ENCODE results near the gene C6orf120. TPM values are rescaled to one million over a fixed set of nuclear protein-coding genes. Genes with fewer than 3 reads are reported as not detected.

C6orf120 gene
- total and polyA plus RNA-seq, 7 donors: 9.2 to 42.1 (median 18.7) TPM

DNA sequence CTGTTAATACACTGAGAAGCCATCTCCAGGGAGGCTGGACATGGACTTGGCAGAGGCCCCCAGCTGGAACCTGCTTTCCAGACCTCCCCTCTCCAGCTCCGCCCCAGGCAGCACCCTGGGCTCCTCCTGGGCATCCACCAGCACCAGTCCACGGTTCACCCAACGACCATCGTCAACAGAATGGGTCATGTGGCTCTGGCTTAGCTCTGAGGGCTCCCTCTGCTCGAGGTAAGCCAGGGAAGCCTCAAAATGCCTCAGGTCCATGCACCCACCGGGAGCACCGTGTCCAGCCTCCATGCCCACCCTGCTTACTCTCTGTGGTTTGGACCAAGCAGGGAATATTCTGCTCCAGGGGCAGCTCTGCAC, 40.6 kb upstream of the C6orf120 start:
- TF ChIP-seq, protein P1, sequence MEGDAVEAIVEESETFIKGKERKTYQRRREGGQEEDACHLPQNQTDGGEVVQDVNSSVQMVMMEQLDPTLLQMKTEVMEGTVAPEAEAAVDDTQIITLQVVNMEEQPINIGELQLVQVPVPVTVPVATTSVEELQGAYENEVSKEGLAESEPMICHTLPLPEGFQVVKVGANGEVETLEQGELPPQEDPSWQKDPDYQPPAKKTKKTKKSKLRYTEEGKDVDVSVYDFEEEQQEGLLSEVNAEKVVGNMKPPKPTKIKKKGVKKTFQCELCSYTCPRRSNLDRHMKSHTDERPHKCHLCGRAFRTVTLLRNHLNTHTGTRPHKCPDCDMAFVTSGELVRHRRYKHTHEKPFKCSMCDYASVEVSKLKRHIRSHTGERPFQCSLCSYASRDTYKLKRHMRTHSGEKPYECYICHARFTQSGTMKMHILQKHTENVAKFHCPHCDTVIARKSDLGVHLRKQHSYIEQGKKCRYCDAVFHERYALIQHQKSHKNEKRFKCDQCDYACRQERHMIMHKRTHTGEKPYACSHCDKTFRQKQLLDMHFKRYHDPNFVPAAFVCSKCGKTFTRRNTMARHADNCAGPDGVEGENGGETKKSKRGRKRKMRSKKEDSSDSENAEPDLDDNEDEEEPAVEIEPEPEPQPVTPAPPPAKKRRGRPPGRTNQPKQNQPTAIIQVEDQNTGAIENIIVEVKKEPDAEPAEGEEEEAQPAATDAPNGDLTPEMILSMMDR (IDR thresholded peaks at IDR 0.05): no peak
- WGBS, 3 donors: 92 to 100% (median 97%) methylated on average over 7 of the region's 7 CpGs
- peaks cover 0 to 55% of the 10 kb centered on the region in 2 donors for H3K36me3 ChIP-seq (ENCODE audit: insufficient read depth in 1 of 2, low read depth in 1 of 2)

DNA sequence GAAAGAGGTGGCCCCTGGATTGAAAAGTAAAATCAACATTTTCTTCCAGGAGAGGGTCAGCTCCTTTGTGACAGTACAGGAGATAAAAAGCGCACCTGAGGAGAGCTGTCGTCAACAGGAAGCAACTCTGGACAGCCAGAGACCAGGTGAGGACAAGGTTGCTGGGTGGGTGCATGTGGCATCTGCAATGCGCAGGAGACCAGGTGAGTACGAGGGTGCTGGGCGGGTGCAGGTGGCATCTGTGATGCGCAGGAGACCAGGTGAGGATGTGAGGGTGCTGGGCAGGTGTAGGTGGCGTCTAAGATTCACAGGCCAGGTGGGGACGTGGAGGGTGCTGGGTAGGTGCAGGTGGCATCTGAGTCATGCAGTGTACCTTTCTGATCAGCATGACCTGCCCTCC, 38.5 kb upstream of the C6orf120 start:
- Histone ChIP-seq H3K9me3 (no peaks in the 10 kb centered on the region), H3K4me3 (no peak overlapping the region), H3K27ac (no peak overlapping the region), H3K27me3 (ENCODE audit: insufficient read depth in 3 of 3, low read length in 2 of 3) (no peaks in the 10 kb centered on the region), H3K4me1 (no peaks in the 10 kb centered on the region), H3K36me3 (ENCODE audit: insufficient read depth in 1 of 2, low read depth in 1 of 2) (peaks cover 3 to 57% of the 10 kb centered on the region in 2 donors)
- TF ChIP-seq, protein P1 (IDR thresholded peaks at IDR 0.05): no peak
- intact Hi-C loops (cut with DNase I): no loop called here
- ATAC-seq (no peak), DNase-seq (no peak)
- 88 to 97% (median 96%) methylated on average over 8 of the region's 8 CpGs for WGBS, 3 donors

More for the DNA sequence above, 40.6 kb upstream of the C6orf120 start:
- H3K9me3 ChIP-seq: no peaks in the 10 kb centered on the region
- no peak overlapping the region for H3K27ac ChIP-seq
- H3K4me3 ChIP-seq: no peak overlapping the region
- DNase-seq (no peak), ATAC-seq (no peak)
- no peaks in the 10 kb centered on the region for H3K4me1 ChIP-seq
- no peaks in the 10 kb centered on the region for H3K27me3 ChIP-seq (ENCODE audit: insufficient read depth in 3 of 3, low read length in 2 of 3)
- intact Hi-C loops (cut with DNase I): no loop called here

DNA sequence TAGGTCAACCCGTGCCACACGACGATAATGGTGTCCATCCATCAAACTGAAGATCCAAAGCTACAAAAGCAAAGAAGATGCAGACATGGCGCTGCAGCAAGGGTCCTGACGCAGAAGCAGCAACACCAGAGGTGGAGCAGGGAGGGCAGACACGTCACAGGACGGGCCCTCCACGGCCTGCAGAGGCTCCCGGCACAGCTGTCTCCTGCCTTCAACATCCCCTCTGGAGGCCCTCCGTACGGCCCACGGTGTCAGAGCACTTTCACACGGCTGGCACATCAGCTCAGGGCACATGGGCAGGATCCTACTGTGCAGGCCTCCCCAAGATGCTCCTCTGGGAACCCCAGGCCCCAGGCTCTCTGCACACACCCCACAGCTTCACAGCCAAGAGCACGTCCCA, 37.7 kb upstream of the C6orf120 start:
- ATAC-seq (no peak), DNase-seq (no peak)
- intact Hi-C loops (cut with DNase I): no loop called here
- no peaks in the 10 kb centered on the region for H3K9me3 ChIP-seq
- no peaks in the 10 kb centered on the region for H3K4me1 ChIP-seq
- peaks cover 3 to 57% of the 10 kb centered on the region in 2 donors for H3K36me3 ChIP-seq (ENCODE audit: insufficient read depth in 1 of 2, low read depth in 1 of 2)
- no peak overlapping the region for H3K27ac ChIP-seq
- no peaks in the 10 kb centered on the region for H3K27me3 ChIP-seq (ENCODE audit: insufficient read depth in 3 of 3, low read length in 2 of 3)
- TF ChIP-seq, protein P1 (IDR thresholded peaks at IDR 0.05): no peak
- no peak overlapping the region for H3K4me3 ChIP-seq
- 89 to 91% (median 89%) methylated on average over 14 of the region's 14 CpGs for WGBS, 3 donors

DNA sequence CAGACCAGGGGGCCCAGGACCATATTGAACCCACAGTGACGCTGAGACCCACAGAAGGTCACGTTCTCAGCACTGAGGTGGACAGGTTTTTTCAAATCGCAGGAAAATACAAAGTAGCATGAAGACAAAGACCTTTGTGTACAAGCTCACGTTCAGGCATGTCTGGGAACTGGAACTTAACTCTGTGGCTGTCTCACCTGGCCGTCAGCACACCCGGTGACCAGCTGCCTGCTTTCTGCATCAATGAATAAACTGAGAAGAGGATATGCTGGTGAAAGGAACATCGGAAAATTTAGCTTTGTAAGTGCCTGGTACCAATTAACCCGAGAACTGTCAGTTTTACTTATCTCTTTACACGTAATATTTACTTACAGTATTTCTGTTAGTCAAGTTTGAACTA, 36.6 kb upstream of the C6orf120 start:
- intact Hi-C loops (cut with DNase I): no loop called here
- no peaks in the 10 kb centered on the region for H3K4me1 ChIP-seq
- no peak overlapping the region for H3K4me3 ChIP-seq
- DNase-seq: no peak
- no peak overlapping the region for H3K27ac ChIP-seq
- H3K36me3 ChIP-seq (ENCODE audit: insufficient read depth in 1 of 2, low read depth in 1 of 2): peaks cover 3 to 62% of the 10 kb centered on the region in 2 donors
- no peak for ATAC-seq
- no peaks in the 10 kb centered on the region for H3K9me3 ChIP-seq
- H3K27me3 ChIP-seq (ENCODE audit: insufficient read depth in 3 of 3, low read length in 2 of 3): no peaks in the 10 kb centered on the region
- WGBS, 3 donors: 90 to 95% (median 94%) methylated on average over 9 of the region's 9 CpGs
- TF ChIP-seq, protein P1 (IDR thresholded peaks at IDR 0.05): no peak

DNA sequence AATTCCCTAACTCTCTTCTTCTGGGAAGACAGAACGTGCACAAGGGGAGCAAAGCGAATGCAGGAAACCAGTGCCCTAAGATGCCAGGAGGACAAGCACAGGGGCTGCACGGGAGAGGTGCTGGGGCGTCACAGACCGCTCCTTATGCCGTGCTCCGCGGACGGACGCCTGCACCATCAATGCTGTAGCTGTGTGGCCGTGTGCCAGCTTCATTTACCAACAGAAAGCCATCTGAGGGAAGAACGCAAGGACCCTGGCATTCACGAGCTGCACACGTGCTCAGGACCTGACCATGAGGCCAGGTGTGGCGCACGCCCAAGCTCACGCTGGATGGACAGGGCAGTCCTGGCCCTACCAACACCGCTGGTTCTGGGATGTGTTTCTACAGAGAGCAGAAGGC, 35.5 kb upstream of the C6orf120 start:
- H3K27ac ChIP-seq: no peak overlapping the region
- DNase-seq (no peak), ATAC-seq (no peak)
- intact Hi-C loops (cut with DNase I): no loop called here
- peaks cover 3 to 67% of the 10 kb centered on the region in 2 donors for H3K36me3 ChIP-seq (ENCODE audit: insufficient read depth in 1 of 2, low read depth in 1 of 2)
- no peaks in the 10 kb centered on the region for H3K4me1 ChIP-seq
- no peaks in the 10 kb centered on the region for H3K9me3 ChIP-seq
- TF ChIP-seq, protein P1 (IDR thresholded peaks at IDR 0.05): no peak
- 95 to 98% (median 95%) methylated on average over 18 of the region's 18 CpGs for whole genome bisulfite sequencing, 3 donors
- H3K27me3 ChIP-seq (ENCODE audit: insufficient read depth in 3 of 3, low read length in 2 of 3): no peaks in the 10 kb centered on the region
- no peak overlapping the region for H3K4me3 ChIP-seq

All from psoas muscle (tissue), 8 donors.